GM12874 (cell line): ENCODE measurements around the gene DHRS4.
"Not testable (repeated sequence)": the region's sequence is repeated elsewhere in the genome, so short reads cannot be mapped to it uniquely, and the experiment has no call there.

Experiments
- CTCF ChIP-seq: IDR thresholded peaks from 2 replicates; pipeline ENCODE4 v1.5.1; 2011; ENCODE audit warnings: low read depth, mild to moderate bottlenecking, control low read depth, low read length, moderate library complexity; ENCODE audit not compliant: insufficient read depth

DHRS4 gene

GRCh38 chr14:23988607-23989363, 35.2 kb downstream of the DHRS4 start, which contains the start of gene DHRS4L2:
Gene DHRS4L2, plus strand, starts transcription at chr14:23988929. Its CDS starts 19 bp downstream, at chr14:23988948.
- TF ChIP-seq CTCF, result not testable (repeated sequence)

DNA sequence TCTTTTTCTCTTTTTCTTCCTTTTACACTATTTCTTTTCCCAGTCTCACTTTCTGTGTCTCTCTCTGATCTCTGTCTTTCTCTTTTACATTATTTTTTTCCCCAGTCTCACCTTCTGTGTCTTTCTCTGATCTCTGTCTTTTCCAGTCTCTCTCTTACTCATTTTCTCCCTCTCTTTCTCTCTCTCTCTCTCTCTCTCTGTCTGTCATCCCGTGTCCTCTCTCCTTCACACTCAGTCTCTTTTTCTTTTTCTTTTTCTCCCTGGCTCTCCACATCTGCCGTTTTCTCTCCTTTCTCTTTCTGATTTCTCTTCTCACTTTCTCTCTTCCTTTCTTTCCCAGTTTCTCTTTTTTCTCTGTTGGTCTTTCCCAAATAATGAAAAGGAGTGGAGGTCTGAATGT, 57.5 kb downstream of the DHRS4 start:
- TF ChIP-seq CTCF, result no peak

- peak; percentile 77 for TF ChIP-seq CTCF
Observed at GRCh38 chr14:24013654-24014514, 60.3 kb downstream of the DHRS4 start.
